Thyroid gland (tissue), 4 donors: Measurements from ENCODE around the gene NR3C2.

Experiments
- POLR2A ChIP-seq, 2 donors: fragments of 450-650 bp; IDR thresholded peaks; one replicate each; pipeline ENCODE4 v1.6.1; 2017; ENCODE audit warnings: antibody characterized with exemption in 2 of 2, mild to moderate bottlenecking in 2 of 2, moderate library complexity in 1 of 2
- TF ChIP-seq, protein P1 (sequence below), 6 experiments: fragments of 200-600 bp in 3 of 6; fragments of 450-650 bp in 3 of 6; sonication (generic) in 3 of 6; IDR thresholded peaks; one replicate each; pipeline ENCODE4 v1.5.1; 2016 to 2019; ENCODE audit warnings: antibody characterized with exemption in 6 of 6, mild to moderate bottlenecking in 2 of 6, inconsistent platforms in 1 of 6, moderate library complexity in 1 of 6

DNA sequence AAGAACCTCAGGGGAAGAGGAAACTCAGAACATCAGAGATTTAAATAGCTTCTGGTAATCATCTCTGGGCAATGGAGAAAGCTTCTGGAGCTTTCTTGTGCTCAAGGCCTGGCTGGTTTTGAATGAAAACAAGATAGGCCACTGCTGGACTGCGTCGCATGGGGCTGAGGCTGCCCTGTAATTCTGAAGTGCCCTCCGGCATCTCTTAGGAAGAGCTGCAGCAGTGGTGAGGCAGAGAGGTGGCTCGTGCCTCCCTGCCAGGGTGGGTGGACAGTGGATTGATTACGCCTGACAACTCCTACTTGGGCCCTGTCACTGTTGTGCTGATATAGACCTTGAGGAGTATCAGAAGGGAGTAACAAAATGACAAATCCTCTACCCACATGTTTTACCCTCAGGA, 279.7 kb downstream of the NR3C2 start:
- TF ChIP-seq, protein P1, sequence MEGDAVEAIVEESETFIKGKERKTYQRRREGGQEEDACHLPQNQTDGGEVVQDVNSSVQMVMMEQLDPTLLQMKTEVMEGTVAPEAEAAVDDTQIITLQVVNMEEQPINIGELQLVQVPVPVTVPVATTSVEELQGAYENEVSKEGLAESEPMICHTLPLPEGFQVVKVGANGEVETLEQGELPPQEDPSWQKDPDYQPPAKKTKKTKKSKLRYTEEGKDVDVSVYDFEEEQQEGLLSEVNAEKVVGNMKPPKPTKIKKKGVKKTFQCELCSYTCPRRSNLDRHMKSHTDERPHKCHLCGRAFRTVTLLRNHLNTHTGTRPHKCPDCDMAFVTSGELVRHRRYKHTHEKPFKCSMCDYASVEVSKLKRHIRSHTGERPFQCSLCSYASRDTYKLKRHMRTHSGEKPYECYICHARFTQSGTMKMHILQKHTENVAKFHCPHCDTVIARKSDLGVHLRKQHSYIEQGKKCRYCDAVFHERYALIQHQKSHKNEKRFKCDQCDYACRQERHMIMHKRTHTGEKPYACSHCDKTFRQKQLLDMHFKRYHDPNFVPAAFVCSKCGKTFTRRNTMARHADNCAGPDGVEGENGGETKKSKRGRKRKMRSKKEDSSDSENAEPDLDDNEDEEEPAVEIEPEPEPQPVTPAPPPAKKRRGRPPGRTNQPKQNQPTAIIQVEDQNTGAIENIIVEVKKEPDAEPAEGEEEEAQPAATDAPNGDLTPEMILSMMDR (IDR thresholded peaks at IDR 0.05), result no peak
- no peak for TF ChIP-seq POLR2A (IDR thresholded peaks at IDR 0.05)
